AG04449 (cell line): ENCODE measurements around the gene ITPK1.

Experiments used
- CTCF ChIA-PET: fragments of 350-600 bp; formaldehyde crosslinking; extraction: SDS; loops from one replicate; lab custom pipeline; 2021; ENCODE audit warnings: antibody characterized with exemption; lab: Yijun Ruan, JAX
- POLR2A ChIA-PET: fragments of 400-600, 350-600 bp; formaldehyde crosslinking; extraction: SDS; loops from one replicate; lab custom pipeline; 2020; ENCODE audit warnings: antibody characterized with exemption, inconsistent platforms; lab: Yijun Ruan, JAX
- DNase-seq: peaks from one replicate; pipeline ENCODE4 v3.0.0-alpha.2; 2010; ENCODE audit warnings: low read depth, low spot score
- H3K4me3 ChIP-seq: 2 replicates; pipeline ENCODE4 v1.5.1; 2011; ENCODE audit warnings: low read depth, mild to moderate bottlenecking, control low read depth, low read length
- CTCF ChIP-seq: IDR thresholded peaks from one replicate; pipeline ENCODE4 v1.5.1; 2011; ENCODE audit warnings: mild to moderate bottlenecking, moderate library complexity, low read length, control low read depth, inconsistent platforms; ENCODE audit not compliant: insufficient read depth; ENCODE audit errors: missing control alignments

ITPK1 gene

DNA sequence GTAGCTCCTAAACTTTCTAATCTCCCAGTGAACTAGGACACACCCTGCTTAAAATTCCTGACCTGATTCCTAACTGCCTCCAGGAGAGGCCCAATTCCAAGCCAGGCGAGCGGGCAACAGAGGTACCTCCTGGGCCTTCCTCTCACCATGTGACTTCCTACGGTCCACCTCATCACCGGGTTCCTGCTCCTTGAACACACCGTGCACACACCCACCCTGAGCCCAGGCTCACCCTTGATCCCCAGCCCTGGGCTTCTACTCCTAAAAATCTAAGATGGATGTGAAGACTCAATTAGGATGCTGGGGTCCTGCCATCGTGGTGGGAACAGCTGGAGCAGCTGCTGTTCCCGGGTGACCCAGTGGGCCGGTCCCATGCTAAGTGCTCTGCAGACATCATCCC, 124.2 kb downstream of the ITPK1 start:
- no peak for TF ChIP-seq CTCF
- DNase-seq, result no peak
- POLR2A ChIA-PET, result no interaction called here
- CTCF ChIA-PET, result no interaction called here
- no peak overlapping the region for H3K4me3 ChIP-seq

GRCh38 chr14:92990456-92991430, 125.0 kb downstream of the ITPK1 start:
- CTCF ChIA-PET, result interaction anchor here (0.6 to 1.0 kb wide), 2 partner anchors 14 to 122 kb away, joined by 3 read pairs; no protein-coding TSS in a partner anchor
- no peak for DNase-seq
- TF ChIP-seq CTCF, result no peak
- POLR2A ChIA-PET, result no interaction called here
- no peak overlapping the region for H3K4me3 ChIP-seq

DNA sequence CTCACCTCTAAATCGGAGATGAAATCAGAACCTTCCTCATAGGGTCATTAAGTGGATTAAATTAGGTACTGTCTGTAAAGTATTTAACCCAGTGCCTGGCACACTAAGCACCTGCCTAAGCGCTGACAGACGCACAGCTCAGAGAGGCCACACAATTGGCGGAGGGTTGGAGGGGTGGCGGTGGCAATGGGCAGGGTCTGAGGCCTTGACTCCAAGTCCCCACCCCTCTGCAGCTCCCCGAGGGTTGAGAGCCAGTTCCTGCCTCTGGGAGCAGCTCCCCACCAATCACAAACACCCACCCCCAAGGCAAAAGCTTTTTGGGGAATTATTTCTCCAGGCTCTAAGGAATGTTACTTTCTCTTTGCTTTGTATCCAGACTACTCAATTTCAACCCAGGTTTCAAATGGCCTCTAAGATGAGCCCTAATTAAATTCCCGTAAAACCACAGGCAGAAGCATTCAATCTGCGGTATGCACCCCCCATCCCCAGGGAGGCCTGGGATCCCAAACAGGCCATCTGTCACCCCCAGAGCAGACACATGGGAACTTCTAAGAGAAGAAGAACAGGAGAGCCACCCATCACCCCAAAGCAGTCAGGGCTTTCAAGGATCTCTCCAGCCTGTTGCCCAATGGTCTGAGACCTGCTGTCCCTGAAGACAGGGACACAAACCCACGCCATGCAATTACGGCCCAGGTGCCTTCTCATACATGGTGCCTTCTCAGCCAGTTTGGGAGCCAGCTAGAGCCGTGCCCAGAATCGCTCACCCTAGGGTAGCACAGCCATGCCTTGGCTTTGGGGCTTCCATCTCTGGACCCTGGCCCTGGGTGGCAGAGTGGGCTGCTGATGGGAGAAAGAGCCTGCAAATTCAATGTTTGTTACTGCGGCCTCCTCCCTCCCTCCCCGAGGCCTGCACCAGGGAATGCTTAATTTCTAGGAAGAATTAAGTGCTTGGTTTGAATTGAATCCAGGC, 126.7 kb downstream of the ITPK1 start:
- ChIA-PET CTCF (interaction anchor here (1.0 to 1.3 kb wide), 2 partner anchors 37 to 124 kb away, joined by 3 read pairs; no protein-coding TSS in a partner anchor), POLR2A (no interaction called here)
- H3K4me3 ChIP-seq, result no peak overlapping the region
- no peak for DNase-seq
- no peak for TF ChIP-seq CTCF

DNA sequence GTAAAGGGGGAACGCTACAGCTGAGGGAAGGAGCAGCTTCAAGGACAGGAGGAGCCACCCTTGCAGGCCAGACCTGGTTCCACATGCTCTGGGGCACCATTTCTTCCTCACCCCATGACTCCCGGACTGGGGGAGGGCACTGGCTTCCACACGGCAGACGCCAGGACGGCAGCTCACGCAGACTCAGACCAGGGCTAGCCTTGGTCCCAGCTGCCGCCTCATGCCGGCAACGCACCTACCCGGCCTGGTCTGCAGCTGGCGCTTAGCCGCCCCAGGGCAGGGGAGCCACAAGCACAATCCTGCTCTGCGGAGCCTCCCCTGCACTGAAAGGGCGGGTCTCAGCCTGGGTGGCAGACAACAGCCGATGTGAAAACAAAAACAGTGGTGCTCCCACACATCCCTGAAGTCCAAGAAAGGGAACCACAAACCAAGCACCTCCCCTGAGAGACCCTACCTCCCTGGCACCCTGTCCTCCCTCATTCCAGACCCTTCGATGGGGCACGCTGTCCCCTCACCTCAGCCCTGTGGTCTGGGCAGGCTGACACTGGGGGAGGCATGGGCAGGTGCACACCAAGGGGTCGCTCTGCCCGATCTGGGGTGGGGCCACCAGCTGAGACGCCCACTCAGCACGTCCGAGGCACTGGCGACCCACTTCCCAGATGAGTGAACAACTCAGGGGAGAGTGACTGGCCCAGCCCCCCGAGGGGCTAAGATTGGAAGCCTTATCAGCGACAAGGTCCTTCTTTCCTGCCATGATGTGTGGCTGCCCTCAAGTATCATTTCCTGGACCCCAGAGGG, 127.8 kb downstream of the ITPK1 start:
- no peak for TF ChIP-seq CTCF
- CTCF ChIA-PET, result interaction anchor here (1.1 to 1.4 kb wide), 3 partner anchors 36 to 126 kb away, joined by 3 to 6 read pairs (median 5); no protein-coding TSS in a partner anchor
- POLR2A ChIA-PET, result no interaction called here
- H3K4me3 ChIP-seq, result no peak overlapping the region
- no peak for DNase-seq

DNA sequence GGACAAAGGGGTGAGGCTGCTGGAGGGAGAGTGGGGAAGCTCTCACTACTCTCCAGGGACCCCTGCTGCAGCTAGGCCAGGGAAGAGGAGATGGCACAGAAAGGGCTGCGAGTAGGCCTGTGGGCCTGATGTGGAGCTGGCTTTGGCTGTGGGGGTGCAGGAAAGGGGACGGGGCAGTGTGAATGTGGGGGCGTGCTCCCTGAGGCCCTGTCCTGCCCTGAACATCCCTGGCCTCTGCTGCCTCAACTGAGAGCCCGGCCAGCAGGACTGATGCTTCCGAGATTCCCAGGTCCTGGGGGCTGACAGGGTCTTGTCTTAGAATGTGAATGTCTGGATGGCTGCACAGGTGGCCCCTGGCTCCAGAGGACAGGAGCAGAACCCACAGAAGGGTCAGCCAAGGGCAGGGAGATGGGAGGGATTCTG, 128.6 kb downstream of the ITPK1 start:
- ChIA-PET CTCF (interaction anchor here (0.6 to 1.4 kb wide), 4 partner anchors 16 to 145 kb away, joined by 3 to 6 read pairs (median 4); no protein-coding TSS in a partner anchor), POLR2A (no interaction called here)
- TF ChIP-seq CTCF, result no peak
- no peak for DNase-seq
- no peak overlapping the region for H3K4me3 ChIP-seq
